Jurkat, Clone E6-1 (cell line): ENCODE measurements around the gene DYNC1LI1.
A peak's percentile ranks its signal among the peaks of the same experiment; 100 is the strongest.
"Not testable (repeated sequence)": the region's sequence is repeated elsewhere in the genome, so short reads cannot be mapped to it uniquely, and the experiment has no call there.

Experiments used
- DNase-seq: peaks from one replicate; pipeline ENCODE4 v3.0.0-alpha.2; 2011; ENCODE audit warnings: low read depth, low spot score
- H3K4me3 ChIP-seq: 2 replicates; pipeline ENCODE4 v1.5.1; 2011; ENCODE audit warnings: mild to moderate bottlenecking, low read length, control low read depth, moderate library complexity

Gene DYNC1LI1

GRCh38 chr3:32551087-32551486, 19.6 kb downstream of the DYNC1LI1 start:
- no peak overlapping the region for H3K4me3 ChIP-seq
- DNase-seq: no peak

GRCh38 chr3:32545305-32545704, 25.4 kb downstream of the DYNC1LI1 start:
- DNase-seq: no peak
- no peak overlapping the region for H3K4me3 ChIP-seq

DNA sequence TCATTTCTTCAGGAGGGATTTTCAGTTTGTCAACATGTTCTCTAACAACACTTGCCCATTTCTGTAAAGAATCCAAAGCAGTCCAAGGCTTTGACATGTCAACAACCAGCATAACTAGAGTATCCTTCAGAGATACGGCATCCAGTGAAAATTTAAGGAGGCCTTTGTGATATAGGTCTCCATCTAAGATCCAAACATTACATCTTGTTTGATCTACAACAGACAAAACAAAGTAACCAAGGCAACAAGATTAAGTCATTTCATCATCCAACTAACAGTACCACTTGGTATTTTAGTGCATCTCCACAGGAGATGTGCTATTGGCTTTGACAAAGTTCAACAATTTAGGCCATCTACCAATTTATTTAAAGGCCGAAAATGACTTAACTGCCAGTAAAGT, 25.8 kb downstream of the DYNC1LI1 start:
- no peak overlapping the region for H3K4me3 ChIP-seq
- no peak for DNase-seq

- DNase-seq: no peak
- H3K4me3 ChIP-seq: no peak overlapping the region
Measured at GRCh38 chr3:32542807-32543206, 27.9 kb downstream of the DYNC1LI1 start.

DNA sequence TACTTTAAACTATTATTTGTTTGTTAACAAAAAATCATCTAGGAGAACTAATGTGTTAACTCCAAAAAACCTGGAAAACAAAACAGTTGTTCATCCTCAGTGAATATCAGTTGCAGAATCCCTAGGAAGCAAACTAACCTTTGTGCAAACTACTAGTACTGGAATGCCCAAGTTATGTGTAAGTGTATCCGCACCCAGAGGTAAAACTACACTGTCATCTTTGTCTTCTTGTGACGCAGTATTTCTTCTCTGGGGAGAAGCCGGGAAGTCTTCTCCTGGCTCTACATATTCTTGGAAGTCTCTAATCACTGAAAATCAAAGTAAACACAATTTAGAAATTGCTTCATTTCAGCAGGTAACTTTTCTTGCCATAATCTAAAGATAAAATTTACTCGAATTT, 29.8 kb downstream of the DYNC1LI1 start:
- no peak for DNase-seq
- H3K4me3 ChIP-seq: no peak overlapping the region

- H3K4me3 ChIP-seq: no peak overlapping the region
- no peak for DNase-seq
Measured at GRCh38 chr3:32532434-32532833, 38.2 kb downstream of the DYNC1LI1 start.

- no peak for DNase-seq
- H3K4me3 ChIP-seq: no peak overlapping the region
Measured at GRCh38 chr3:32531010-32531647, 39.5 kb downstream of the DYNC1LI1 start.

GRCh38 chr3:32525720-32526119, 44.9 kb downstream of the DYNC1LI1 start:
- H3K4me3 ChIP-seq: no peak overlapping the region
- no peak for DNase-seq

DNA sequence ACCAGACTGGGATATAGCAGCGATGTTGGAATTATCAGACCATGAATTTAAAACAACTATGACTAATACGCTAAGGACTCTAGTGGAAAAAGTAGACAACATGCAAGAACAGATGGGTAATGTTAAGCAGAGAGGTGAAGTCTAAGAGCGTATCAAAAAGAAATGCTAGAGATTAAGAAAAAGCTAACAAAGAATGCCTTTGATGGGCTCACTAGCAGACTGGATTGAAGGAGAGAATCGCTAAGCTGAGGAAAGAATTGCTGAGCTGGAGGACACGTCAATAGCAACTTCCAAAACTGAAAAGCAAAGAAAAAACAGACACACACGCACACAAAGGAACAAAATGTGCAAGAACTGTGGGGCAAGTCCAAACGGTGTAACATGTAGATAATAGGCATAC, 48.0 kb downstream of the DYNC1LI1 start:
- no peak overlapping the region for H3K4me3 ChIP-seq
- no peak for DNase-seq

DNA sequence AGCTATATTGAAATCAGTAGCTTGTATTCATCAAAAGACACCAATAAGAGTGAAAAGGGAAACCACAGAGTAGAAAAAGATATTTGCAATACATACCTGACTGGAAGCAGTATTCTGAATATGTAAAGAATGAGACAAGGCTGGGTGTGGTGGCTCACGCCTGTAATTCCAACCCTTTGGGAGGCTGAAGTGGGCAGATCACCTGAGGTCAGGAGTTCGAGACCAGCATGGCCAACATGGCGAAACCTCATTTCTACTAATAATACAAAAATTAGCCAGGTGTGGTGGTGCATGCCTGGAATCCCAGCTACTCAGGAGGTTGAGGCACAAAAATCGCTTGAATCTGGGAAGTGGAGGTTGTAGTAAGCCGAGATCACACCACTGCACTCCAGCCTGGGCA, 51.7 kb downstream of the DYNC1LI1 start:
- not testable (repeated sequence) for H3K4me3 ChIP-seq, DNase-seq

DNA sequence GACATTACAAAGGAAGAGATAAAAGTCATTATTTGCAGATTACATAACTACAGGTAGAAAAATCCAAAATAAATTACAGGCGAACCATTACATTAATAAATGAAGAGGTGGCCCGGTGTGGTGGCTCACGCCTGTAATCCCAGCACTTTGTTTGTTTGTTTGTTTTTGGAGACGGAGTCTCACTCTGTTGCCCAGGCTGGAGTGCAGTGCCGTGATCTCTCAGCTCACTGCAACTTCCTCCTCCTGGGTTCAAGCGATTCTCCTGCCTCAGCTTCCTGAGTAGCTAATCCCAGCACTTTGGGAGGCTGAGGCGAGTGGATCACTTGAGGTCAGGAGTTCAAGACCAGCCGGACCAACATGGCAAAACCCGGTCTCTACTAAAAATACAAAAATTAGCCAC, 53.9 kb downstream of the DYNC1LI1 start:
- H3K4me3 ChIP-seq, DNase-seq: not testable (repeated sequence)

DNA sequence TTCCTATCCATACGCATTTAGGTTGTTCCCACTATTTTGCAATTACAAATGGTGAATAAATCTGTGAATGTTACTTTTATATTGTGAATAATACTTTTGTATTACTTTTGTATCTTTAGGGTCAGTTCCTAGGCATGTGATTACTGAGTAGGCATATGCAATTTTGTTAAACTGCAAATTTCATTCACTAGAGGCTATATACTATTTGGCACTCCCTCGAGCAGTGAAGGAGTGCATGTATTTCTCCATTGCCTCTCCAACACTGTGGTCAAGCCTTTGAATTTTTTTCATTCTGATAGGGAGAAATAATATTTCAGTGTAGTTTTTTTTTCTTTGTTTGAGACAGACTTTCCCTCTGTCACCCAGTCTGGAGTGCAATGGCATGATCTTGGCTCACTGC, 59.7 kb downstream of the DYNC1LI1 start:
- DNase-seq: no peak
- H3K4me3 ChIP-seq: no peak overlapping the region

DNA sequence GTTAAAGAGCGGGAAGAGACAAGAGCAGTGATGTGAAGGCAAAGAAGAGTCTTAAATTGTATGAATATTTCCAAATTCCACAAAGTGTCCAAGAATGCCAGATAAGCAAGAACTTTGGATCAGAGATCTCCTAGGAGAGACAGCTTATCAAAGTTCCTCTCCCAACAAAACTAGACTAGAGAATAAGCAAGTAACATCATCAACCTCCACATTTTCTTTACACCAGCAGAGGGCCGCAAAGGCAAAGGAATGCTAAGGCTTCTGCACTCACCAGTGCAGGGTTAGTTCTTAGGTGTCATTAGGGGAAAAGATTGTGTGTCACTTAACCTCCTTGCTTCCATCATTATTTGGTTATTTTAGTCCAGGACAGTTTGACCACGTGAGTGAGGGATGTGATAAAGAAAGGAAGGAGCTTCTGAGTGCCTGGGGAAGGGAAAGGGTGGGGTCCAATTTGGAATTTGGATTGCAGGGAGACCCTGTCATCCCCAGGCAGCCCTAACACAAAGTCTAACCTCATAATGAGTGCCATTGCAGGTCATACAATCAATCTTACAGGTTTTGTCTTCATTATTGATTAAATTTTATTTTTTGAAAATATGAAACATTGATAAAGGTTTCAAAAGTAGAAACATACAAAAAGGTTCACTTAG, 60.5 kb downstream of the DYNC1LI1 start:
- no peak overlapping the region for H3K4me3 ChIP-seq
- peak; percentile 59 for DNase-seq

- no peak for DNase-seq
- no peak overlapping the region for H3K4me3 ChIP-seq
Measured at GRCh38 chr3:32508711-32509110, 61.9 kb downstream of the DYNC1LI1 start.

DNA sequence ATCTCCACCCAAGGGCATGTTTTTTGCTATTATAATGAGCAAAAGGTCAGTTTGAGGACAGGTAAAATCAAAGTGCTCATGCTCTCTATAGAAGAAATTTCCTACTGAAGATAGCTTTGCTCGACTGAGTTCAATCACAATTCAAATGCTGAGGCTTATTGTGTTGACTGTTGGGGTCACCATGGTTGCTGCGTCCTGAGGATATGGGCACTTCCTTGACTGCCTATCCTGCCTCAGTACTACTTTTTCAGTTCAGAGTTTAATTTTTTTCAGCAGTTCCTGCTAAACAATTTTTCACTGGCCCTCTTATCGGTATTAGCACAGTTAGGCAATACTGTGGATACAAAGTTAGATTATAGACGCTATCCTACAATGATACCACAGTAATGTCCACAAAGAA, 64.2 kb downstream of the DYNC1LI1 start:
- H3K4me3 ChIP-seq: no peak overlapping the region

GRCh38 chr3:32502946-32503286, 67.7 kb downstream of the DYNC1LI1 start:
- no peak for DNase-seq
- peak overlapping the region; percentile 63 for H3K4me3 ChIP-seq

More for the DNA sequence above, 64.2 kb downstream of the DYNC1LI1 start:
- no peak for DNase-seq

- peak within 1 kb of the TSS; percentile 63 for H3K4me3 ChIP-seq
- peak; percentile 40 for DNase-seq
Measured at GRCh38 chr3:32502118-32502945, 68.3 kb downstream of the DYNC1LI1 start, which contains the start of gene CMTM6. Gene CMTM6, minus strand, starts transcription at chr3:32502852. Its CDS starts 107 bp downstream, at chr3:32502745.

DNA sequence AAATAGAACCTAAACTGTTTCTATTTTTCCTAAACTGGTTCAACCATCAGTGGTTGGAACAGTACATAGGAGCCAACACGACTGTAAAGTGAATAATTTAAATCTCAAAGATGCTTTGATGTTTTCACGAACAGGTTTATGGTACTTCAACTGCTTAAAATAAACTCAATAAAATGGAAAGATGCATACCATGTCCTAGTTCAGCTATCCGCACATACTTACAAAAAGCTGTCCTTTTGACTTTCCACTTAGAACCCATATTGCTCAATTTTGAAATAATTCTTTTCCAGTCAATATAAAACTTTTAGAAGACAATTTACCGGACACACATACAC, 68.9 kb downstream of the DYNC1LI1 start:
- H3K4me3 ChIP-seq: peak overlapping the region; percentile 63
- no peak for DNase-seq

DNA sequence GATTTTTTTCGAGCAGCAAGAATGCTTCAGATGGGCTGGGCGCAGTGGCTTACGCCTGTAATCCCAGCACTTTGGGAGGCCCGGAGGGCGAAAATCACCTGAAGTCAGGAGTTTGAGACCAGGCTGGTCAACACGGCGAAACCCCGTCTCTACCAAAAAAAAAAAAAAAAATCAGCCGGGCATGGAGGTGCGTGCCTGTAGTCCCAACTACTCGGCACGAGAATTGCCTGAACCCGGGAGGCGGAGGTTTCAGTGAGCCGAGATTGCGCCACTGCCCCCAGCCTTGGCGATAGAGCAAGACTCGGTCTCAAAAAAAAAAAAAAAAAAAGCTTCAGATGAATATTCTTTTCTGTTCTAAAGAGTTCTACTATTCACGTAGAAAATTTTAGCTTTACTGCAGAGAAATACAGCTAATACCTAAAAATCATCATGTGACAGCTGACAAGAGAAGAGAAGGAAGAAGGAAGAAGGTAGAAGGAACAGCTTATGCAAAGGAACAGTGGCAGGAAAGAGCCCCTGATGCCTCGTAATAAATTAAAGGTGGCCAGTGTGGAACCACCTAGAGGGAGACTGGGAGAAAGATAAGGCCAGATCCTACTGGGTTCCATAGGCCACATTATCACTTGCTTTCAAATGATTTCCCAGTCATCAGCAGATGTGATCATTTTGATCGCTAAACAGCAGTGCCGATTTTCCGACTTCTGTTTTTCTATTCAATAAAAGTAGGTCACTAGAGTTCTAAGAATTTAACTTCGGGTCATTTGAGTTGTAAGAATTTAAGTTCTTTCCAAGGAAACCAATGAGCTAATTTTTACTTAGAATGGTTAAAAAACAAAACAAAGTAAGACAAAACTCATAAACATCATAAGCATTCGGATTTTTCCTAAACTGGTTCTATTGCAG, 69.5 kb downstream of the DYNC1LI1 start:
- DNase-seq: no peak
- H3K4me3 ChIP-seq: peak overlapping the region; percentile 63
